Esophagus squamous epithelium (tissue), 4 donors: ENCODE data around the gene FGFRL1.

Experiments used
- CTCF ChIP-seq, 6 experiments: fragments of 450-650 bp in 4 of 6; fragments of 200-600 bp in 2 of 6; sonication (generic) in 2 of 6; IDR thresholded peaks; one replicate each; pipeline ENCODE4 v1.5.1; 2016 to 2019; ENCODE audit warnings: antibody characterized with exemption in 6 of 6, mild to moderate bottlenecking in 4 of 6, moderate library complexity in 4 of 6
- POLR2A ChIP-seq, 4 donors: fragments of 450-650 bp; IDR thresholded peaks; one replicate each; pipeline ENCODE4 v1.6.1; 2017; ENCODE audit warnings: antibody characterized with exemption in 4 of 4, mild to moderate bottlenecking in 4 of 4, moderate library complexity in 3 of 4

DNA sequence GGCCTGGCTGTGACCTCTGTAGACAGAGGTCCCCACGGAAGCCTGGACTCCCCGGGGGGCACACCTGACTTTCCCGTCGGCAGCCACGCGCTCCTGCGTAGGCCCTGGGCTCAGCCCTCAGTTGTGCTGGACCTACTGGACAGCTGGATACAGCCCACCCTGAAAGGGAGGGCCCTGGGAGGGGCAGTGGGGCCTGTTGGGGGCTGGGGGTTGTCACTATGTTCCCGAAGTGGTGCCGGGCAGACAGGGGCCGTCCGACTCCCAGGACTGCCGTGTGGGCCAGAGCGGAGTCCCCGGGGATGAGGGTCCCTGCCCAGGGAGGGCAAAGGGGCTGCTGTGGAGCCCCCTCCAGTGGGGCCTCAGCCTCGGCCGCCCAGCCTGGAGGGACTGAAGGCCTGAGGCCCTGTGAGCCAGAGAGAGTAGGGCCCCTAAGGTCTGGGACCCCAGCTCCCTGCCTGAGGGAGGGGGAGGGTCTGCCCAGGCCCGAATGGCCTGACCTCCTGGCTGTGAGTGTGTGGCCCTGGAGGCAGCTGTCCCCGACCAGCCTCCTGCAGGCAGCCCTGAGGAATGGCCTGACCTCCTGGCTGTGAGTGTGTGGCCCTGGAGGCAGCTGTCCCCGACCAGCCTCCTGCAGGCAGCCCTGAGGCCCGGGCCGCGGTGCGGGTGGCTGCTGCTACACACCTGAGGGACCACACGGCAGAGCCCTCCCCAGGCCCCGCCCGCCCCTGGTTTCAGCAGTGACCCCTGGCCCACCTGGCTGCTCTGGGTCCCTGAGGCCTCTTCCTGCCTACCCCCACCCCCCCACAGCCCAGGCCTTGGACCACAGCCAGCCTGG lies 25.8 kb downstream of the FGFRL1 start:
- no peak for TF ChIP-seq CTCF (IDR thresholded peaks at IDR 0.05)
- TF ChIP-seq POLR2A (IDR thresholded peaks at IDR 0.05) = no peak
